ELR (cell line): Measurements from ENCODE around the gene TP53RK.

Experiments
- DNase-seq: peaks from one replicate; pipeline ENCODE4 v3.0.0-alpha.2; 2015; ENCODE audit warnings: low read depth

TP53RK gene

DNA sequence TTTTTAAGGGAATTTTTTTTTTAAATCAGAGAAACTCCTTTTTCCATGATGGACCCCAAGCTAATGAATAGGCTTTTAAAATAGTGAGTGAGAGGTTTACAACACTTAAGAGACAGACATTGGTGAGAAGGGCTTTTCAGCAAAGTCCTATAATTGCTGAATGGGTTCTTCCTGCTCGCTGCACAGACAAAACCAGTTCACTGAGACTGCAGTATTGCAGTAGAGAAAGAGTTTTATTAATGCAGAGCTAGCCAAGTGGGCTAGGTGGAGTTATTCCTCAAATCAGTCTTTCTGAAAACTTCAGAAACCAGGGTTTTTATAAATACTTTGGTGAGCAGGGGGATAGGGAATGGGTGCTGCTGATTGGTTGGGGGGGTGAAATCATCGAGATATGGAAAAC is 17.0 kb upstream of the TP53RK start:
- no peak for DNase-seq

GRCh38 chr20:46705378-46705729 is 16.1 kb upstream of the TP53RK start:
- DNase-seq: no peak

DNA sequence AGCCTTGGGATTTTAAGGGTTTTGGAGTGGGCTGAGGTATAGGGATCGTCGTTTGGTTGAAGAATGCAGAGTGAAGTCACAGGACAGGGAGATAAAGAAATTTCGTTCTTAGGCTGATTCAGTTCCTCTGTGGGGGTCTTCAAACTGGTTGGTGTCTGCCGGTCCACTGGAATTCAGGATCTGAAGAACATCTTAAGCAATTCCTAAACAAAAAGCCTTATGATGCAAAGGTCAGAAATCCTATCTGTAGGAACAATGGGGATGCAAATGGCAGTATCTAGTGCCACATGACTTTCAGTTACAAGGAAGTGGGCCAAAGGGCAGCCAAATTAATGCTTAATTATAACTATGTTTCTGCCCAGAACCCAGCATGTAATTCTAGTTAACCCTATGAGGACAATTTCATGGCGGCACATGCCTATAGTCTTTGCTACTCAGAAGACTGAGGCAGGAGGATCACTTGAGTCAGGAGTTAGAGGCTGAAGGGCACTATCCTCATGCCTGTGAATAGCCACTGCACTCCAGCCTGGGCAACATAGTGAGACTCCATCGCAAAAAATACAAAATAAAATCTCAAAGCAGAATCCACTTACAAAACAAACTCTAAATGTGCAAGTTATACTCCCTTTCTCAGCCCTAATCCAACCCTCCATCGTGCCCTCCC is 15.6 kb upstream of the TP53RK start:
- no peak for DNase-seq

DNA sequence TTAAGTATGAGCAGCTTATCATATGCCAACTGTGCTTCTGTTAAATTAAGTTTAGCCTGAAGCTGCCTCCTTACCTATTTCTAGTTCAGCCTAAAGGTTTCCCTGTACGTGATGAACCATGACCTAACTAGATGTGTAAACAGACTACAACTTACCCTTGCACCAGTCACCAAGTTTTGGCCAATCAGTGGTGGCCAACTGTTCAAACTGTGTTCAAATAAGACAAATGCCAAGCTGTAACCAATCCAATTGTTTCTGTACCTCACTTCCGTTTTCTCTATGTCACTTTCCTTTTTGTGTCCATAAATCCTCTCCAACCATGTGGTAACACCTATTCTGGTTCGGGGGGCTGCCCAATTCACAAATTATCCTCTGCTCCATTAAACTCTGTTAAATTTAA is 14.2 kb upstream of the TP53RK start:
- no peak for DNase-seq

DNA sequence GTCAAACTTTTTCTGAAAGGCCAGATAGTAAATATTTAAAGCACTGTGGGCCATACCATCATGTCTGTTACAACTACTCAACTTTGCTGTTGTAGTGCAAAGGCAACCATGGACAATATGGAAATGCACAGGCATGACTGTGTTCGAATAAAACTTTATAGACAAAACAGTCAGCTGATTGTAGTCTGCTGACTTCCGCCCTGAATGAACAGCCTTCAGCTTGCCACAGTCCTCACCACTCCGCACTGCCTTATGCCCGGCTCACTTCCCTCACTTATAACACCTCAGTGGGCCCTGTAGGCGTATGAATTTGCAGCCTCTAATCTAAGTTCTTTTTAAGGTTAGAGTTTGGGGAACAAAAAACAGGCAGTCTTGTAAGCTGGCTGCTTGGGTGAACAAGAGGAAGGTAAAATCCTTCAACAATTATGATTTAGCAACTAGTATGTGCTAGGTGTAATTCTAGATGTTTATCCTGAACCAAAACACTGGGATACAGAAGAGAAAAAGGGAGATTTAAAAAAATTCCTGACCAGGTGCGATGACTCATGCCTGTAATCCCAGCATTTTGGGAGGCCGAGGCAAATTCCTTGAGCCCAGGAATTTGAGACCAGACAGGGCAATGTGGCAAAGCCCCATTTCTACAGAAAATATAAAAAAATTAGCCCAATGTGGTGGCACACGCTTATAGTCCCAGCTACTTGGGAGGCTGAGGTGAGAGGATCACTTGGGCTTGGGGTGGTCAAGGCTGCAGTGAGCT is 13.4 kb upstream of the TP53RK start:
- no peak for DNase-seq

DNA sequence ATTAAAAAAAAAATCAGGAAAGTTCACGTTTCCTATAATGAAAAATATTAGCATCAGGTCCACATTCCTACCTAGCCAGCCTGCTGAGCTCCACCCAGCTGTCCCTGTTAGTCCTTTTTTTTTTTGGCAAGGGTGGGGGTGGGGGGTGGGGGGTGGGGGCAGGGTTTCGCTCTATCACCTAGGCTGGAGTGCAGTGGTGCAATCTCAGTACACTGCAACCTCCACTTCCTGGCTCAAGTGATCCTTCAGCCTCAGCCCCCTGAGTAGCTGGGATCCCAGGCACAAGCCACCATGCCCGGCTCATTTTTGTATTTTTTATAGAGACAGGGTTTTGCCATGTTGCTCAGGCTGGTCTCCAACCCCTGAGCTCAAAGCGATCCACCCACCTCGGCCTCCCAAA is 12.7 kb upstream of the TP53RK start:
- no peak for DNase-seq

DNA sequence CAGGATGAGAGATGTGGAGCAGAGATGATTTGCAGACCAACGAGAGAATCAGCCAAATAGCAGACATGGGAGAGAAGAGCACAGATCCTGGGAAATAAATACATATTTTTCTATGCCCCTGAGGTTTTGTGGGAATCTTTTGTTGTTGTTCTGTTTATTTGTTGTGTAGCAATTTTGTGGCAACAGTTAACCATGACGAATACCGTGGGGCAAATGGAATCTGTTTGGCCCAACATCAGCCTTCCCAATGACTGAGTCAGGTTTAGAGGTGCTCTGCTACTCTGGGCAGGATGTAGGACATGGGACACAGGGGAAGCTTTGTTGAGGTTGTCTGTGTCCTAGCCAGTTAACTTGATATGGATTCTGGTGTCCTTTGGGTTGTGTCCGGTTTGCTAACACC is 12.3 kb upstream of the TP53RK start:
- peak; percentile 52 for DNase-seq

GRCh38 chr20:46701057-46701456 is 11.8 kb upstream of the TP53RK start:
- peak; percentile 38 for DNase-seq

DNA sequence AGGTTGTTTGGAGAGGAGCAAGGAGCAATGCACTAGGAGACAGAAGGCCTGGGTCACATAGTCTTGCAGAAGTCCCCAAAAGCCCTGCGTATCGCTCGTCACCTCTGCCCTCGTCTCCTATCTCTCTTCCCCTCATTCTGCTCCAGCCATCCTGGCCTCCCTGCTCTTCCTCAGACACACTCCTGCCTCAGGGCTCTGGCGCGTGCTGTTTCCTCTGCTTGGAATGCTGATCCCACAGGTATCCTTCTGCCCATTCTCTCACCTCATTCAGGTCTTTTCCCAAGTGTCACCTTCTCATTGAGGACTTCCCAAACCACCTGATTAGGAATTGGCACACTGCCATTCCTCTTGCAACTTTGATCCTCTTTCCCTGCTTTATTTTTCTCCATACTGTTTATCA is 11.2 kb upstream of the TP53RK start:
- DNase-seq: no peak

GRCh38 chr20:46699651-46700359 is 10.6 kb upstream of the TP53RK start:
- peak; percentile 72 for DNase-seq

DNA sequence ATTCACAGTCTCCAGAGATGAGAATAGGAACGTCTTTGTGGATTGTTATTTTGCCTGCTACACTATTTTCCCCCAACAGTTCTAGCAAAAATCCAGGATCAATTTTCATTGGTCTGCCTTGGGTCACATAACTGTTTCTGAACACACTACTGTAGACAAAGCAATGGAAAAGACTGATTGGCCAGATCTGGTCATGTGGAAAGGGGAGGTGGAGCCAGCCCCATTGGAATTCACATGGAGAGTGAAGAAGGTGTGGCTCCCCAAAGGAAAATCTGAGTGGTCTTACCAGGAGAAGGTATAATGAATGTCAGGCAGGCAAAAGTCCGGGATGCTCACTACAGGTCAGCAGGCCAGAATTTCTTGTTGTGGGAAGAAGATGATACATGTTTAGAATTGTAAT is 9.5 kb upstream of the TP53RK start:
- DNase-seq: peak; percentile 41

GRCh38 chr20:46696791-46697279 is 7.6 kb upstream of the TP53RK start:
- DNase-seq: no peak

DNA sequence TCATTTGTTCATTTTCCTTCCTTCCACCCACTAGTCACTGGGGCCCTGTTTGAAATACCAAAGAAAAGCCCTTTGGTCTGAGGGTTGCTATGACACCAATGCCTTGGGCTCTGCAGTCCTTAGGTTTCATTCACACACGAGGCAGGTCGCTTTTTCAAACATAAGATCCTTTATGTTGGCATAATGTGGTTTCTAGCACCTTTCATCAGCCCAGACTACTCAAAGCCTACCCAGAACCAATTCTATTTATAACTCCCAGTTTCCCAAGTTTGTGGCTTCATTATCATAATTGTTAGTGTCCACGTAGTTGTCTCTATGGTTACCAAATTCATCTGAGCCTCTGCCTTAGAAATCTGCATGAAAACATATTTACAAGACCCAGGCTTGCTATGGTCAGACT is 6.6 kb upstream of the TP53RK start:
- no peak for DNase-seq

- peak; percentile 42 for DNase-seq
These were observed 5.2 kb upstream of the TP53RK start for GRCh38 chr20:46694484-46694883.

GRCh38 chr20:46691196-46691595 is 2.0 kb upstream of the TP53RK start:
- DNase-seq: no peak

DNA sequence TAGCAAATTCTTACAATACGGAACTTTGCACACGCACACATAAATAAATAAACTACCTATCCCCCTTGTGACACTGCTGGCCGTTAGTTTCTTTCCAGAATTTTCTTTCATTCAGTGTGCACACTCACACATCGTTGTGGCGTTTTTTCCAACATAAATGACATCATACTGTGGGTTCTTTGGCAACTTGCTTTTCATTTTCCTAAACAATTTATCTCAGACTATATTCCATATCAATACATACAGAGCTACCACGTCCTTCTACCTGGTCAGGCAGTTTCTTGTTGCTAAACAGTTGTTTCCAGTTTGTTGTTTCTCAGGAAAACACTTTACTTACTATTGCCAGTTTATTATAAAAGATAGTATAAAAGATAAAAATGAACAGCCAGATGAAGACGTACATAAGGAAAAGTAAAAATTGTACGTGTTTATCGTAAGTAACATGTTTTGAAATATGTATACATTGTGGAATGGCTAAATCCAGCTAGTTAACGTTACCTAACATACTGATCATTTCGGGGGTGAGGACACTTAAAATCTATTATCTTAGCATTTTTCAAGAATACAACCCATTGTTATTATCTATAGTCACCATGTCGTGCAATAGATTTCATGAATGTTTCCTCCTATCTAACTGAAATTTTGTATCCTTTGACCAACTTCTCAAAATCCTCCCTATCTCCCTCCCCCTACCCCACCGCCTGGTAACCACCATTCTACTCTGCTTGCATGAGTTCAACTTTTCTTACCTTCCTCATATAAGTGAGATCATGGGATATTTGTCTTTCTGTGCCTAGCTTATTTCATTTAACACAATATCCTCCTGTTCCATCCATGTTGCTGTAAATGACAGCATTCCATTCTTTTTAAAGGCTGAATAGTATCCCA is 1.2 kb upstream of the TP53RK start:
- peak; percentile 31 for DNase-seq

DNA sequence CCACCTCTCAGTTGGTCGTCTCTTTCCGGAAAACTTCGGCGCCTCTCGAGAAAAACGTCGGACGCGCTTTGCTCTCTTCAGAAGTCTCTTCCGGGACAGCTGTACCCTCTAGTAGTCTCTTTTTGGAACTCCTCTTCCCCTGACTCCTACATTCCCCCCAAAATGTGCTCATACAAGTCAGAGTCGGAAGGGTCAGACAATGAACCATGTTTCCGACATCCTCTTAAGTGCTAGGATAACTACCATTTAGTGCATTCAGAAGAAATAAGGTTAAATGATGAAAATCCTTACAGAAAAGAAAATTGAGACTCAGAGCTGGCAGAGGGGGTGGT is 476 bp upstream of the TP53RK start:
- no peak for DNase-seq

- peak; percentile 62 for DNase-seq
These were observed 828 bp downstream of the TP53RK start for GRCh38 chr20:46688151-46689081.

- DNase-seq: peak; percentile 83
These were observed 5.1 kb downstream of the TP53RK start for GRCh38 chr20:46683939-46684750.

- no peak for DNase-seq
These were observed 5.6 kb downstream of the TP53RK start for GRCh38 chr20:46683668-46683938.
